ENCODE data around the gene FADS2. TPM values are rescaled to one million over a fixed set of nuclear protein-coding genes. Genes with fewer than 3 reads are reported as not detected.

FADS2 gene
- total RNA-seq, 1 experiment from 2014 or later = 36.3 TPM

DNA sequence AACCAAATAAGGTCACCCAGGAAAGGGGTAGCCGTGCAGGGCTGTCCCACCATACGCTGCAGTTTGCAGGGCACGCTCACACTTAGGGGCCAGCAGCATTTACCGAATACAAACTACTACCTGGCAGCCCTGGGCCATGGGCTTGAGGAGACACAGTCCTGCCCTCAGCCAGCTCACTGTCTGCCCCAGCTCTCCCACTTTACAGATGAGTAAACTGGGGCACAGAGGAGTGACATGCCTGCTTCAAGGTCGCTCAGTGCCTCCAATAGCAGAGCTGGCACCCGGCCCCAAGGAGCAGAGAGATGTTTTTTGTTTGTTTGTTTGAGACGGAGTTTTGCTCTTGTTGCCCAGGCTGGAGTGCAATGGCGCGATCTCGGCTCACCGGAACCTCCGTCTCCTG lies 60.5 kb downstream of the FADS2 start:
- Histone ChIP-seq H3K9me3 (no peaks in the 10 kb centered on the region), H3K36me3 (ENCODE audit: control insufficient read depth, insufficient read depth, low read length) (no peaks in the 10 kb centered on the region), H3K27me3 (replicated peaks; ENCODE audit: control insufficient read depth, insufficient read depth, low read length) (no peaks in the 10 kb centered on the region), H3K4me1 (peaks cover 8% of the 10 kb centered on the region), H3K4me3 (ENCODE audit: low read depth, low read length) (no peak overlapping the region)
- H3K4me1 Mint-ChIP-seq (ENCODE audit: low read depth, unreplicated experiment) = no peaks in the 10 kb centered on the region
- no peak for DNase-seq
- TF ChIP-seq CTCF (IDR thresholded peaks at IDR 0.05; ENCODE audit: insufficient read depth in 1 of 2, low read depth in 1 of 2, low read length in 1 of 2, severe bottlenecking in 1 of 2, unreplicated experiment in 1 of 2) = no peak
- CTCF ChIA-PET = interaction anchor here (1.1 kb wide), 1 partner anchor 26 kb away, joined by 6 read pairs; no protein-coding TSS in a partner anchor
- no TSS peak for BruUV-seq (replicated peaks)
- peaks cover 5% of the 10 kb centered on the region for H3K36me3 Mint-ChIP-seq (ENCODE audit: insufficient read depth, unreplicated experiment)
- intact Hi-C loops (cut with micrococcal nuclease; ENCODE audit: unreplicated experiment) = no loop called here
- H3K27me3 Mint-ChIP-seq (ENCODE audit: insufficient read depth, unreplicated experiment) = no peaks in the 10 kb centered on the region
- POLR2A ChIA-PET = no interaction called here
- H3K4me3 Mint-ChIP-seq (ENCODE audit: unreplicated experiment) = no peak overlapping the region
- no peak overlapping the region for H3K27ac Mint-ChIP-seq (ENCODE audit: unreplicated experiment)
- H3K9me3 Mint-ChIP-seq (ENCODE audit: unreplicated experiment) = no peaks in the 10 kb centered on the region

GRCh38 chr11:61889831-61890230 lies 61.7 kb downstream of the FADS2 start:
- H3K4me1 Mint-ChIP-seq (ENCODE audit: low read depth, unreplicated experiment) = no peaks in the 10 kb centered on the region
- Histone ChIP-seq H3K36me3 (ENCODE audit: control insufficient read depth, insufficient read depth, low read length) (no peaks in the 10 kb centered on the region), H3K4me3 (ENCODE audit: low read depth, low read length) (no peak overlapping the region), H3K27me3 (replicated peaks; ENCODE audit: control insufficient read depth, insufficient read depth, low read length) (no peaks in the 10 kb centered on the region), H3K9me3 (no peaks in the 10 kb centered on the region), H3K4me1 (peaks cover 8% of the 10 kb centered on the region)
- no peak overlapping the region for H3K27ac Mint-ChIP-seq (ENCODE audit: unreplicated experiment)
- H3K4me3 Mint-ChIP-seq (ENCODE audit: unreplicated experiment) = peak overlapping the region; percentile 91
- no peaks in the 10 kb centered on the region for H3K27me3 Mint-ChIP-seq (ENCODE audit: insufficient read depth, unreplicated experiment)
- no peak for TF ChIP-seq CTCF (IDR thresholded peaks at IDR 0.05; ENCODE audit: insufficient read depth in 1 of 2, low read depth in 1 of 2, low read length in 1 of 2, severe bottlenecking in 1 of 2, unreplicated experiment in 1 of 2)
- no peak for DNase-seq
- ChIA-PET POLR2A (interaction anchor here (1.0 kb wide), 1 partner anchor 60 kb away, joined by 3 read pairs; no protein-coding TSS in a partner anchor), CTCF (interaction anchor here (0.6 to 1.1 kb wide), 5 partner anchors 58 to 93 kb away, joined by 3 to 5 read pairs (median 4); no protein-coding TSS in a partner anchor)
- H3K36me3 Mint-ChIP-seq (ENCODE audit: insufficient read depth, unreplicated experiment) = peaks cover 5% of the 10 kb centered on the region
- H3K9me3 Mint-ChIP-seq (ENCODE audit: unreplicated experiment) = no peaks in the 10 kb centered on the region
- intact Hi-C loops (cut with micrococcal nuclease; ENCODE audit: unreplicated experiment) = no loop called here
- no TSS peak for BruUV-seq (replicated peaks)

DNA sequence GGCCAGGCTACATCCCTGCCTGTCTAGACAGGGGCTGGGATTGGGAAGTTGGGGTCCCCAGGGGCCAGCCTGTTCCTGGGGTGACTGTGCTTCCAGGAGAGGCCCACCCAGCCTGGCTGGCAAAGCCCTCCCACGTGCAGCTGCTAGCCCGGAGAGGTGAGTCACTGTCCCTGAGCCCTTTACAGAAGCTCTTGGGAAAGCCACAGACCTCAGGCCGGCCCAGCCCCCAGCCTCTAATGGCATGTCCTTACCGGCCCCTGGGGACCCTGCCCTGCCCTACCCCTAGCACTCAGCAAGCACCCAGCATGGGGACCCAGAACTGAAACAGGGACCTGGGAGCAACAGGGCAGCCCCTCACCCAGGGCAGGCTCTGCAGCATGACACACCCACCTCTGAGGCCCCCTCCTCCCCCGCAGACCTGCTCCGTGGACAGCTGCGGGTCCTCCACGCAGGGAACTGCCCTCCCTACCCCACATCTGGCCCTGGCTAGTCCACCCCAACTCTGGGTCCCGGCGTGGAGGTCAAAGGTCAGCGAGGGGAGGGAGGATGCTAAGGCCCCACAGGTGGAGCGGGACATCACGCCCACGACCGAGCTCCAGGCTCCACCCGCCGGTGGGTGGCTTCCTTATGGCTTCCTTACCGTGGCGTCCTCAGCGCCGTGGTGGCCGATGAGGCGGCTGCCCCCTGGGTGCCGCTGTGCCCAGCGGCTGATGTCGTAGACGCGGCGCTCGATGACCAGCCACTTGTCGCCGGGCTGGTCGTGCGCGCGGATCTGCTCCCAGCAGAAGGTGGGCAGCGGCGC lies 62.6 kb downstream of the FADS2 start:
- Mint-ChIP-seq H3K27ac (ENCODE audit: unreplicated experiment) (peak overlapping the region; percentile 64), H3K4me3 (ENCODE audit: unreplicated experiment) (peak overlapping the region; percentile 91), H3K4me1 (ENCODE audit: low read depth, unreplicated experiment) (no peaks in the 10 kb centered on the region), H3K27me3 (ENCODE audit: insufficient read depth, unreplicated experiment) (no peaks in the 10 kb centered on the region), H3K36me3 (ENCODE audit: insufficient read depth, unreplicated experiment) (peaks cover 5% of the 10 kb centered on the region), H3K9me3 (ENCODE audit: unreplicated experiment) (no peaks in the 10 kb centered on the region)
- Histone ChIP-seq H3K4me1 (peaks cover 8% of the 10 kb centered on the region), H3K36me3 (ENCODE audit: control insufficient read depth, insufficient read depth, low read length) (no peaks in the 10 kb centered on the region), H3K9me3 (no peaks in the 10 kb centered on the region), H3K27me3 (replicated peaks; ENCODE audit: control insufficient read depth, insufficient read depth, low read length) (no peaks in the 10 kb centered on the region), H3K4me3 (ENCODE audit: low read depth, low read length) (peak overlapping the region; percentile 90)
- POLR2A ChIA-PET = interaction anchor here (0.6 to 1.0 kb wide), 2 partner anchors 59 to 867 kb away, joined by 3 read pairs; no protein-coding TSS in a partner anchor
- intact Hi-C loops (cut with micrococcal nuclease; ENCODE audit: unreplicated experiment) = loop anchor here (1.0 kb wide), 3 partner anchors 19 to 93 kb away; no protein-coding TSS in a partner anchor
- TF ChIP-seq CTCF (IDR thresholded peaks at IDR 0.05; ENCODE audit: insufficient read depth in 1 of 2, low read depth in 1 of 2, low read length in 1 of 2, severe bottlenecking in 1 of 2, unreplicated experiment in 1 of 2) = peak in 1 of 2 experiments; percentile 12
- CTCF ChIA-PET = interaction anchor here (0.5 to 1.1 kb wide), 10 partner anchors 8 to 407 kb away, joined by 3 to 5 read pairs (median 4); no protein-coding TSS in a partner anchor
- peak; percentile 59 to 67 for DNase-seq
- BruUV-seq (replicated peaks) = TSS peak; percentile 42

Data from Caco-2 (cell line).